Measurements from ENCODE around the gene TBC1D8.

The TBC1D8 gene

DNA sequence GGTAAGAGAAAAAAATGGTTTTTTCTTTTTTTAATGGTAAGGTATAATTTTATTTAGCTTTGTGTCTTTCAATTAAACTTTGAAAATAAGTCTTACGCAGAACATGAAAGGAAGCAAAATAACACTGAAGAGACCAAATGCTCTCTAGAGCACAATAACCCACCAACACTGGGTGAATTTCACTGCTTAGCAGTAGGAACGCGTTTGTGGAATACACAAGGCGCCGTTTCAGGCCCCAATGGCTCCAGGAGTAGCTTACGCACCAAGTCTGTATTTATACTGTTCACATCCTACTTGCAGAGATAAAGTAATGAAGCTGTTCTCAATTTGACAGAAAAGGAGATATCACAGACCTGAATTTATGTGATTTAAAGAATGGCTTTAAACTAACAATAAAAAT, 125.6 kb downstream of the TBC1D8 start:
- DNase-seq = no peak

DNA sequence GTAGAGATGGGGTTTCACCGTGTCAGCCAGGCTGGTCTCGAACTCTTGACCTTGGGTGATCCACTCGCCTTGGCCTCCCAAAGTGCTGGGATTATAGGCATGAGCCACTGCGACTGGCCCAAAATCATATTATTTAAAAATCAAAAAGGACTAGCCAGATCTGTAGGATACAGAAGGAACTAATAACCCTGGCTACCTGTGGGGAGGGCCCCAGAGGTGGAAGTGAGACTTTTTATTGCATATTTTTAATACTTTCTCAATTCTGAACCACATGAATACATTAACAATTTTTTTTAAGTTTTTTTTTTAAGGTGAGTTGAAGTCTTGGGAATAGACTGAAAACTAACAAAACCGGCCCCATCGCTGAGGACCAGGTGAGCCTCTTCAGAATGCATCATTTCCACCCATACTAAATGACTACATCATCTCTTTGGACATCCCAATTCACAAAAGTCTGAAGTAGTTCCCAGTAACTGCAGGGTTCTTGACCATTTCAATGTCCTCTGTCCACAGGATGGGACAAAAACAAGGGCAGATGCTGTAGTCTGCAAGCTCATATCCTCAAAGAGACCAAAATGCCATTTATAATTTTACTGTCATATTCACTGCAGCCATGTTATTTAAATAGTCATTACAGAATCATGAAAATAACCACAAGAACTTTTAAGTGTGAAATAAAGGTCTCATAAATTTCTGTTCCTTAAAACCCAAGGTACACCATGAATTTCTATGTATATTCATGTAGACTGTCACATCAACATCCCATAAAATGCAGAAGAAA, 127.7 kb downstream of the TBC1D8 start:
- no peak for DNase-seq

DNA sequence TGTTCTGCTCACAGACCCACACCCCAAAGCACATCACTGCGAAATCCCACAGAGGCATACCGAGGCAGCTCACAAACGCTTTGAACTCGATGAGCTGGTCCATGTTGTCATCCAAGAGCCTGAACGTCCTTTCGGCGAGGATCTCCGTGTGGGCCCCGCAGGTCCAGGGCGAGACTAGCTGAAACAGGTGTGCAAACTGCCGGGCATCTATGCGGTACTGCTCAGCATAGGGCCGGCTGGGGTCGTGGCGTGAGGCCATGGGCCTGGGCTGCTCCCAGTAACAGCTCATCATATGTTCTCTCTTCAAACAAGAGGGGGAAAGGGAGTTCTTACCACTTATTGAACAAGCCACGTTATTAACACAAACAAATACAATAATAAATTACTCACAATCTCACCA, 129.0 kb downstream of the TBC1D8 start:
- DNase-seq = no peak

DNA sequence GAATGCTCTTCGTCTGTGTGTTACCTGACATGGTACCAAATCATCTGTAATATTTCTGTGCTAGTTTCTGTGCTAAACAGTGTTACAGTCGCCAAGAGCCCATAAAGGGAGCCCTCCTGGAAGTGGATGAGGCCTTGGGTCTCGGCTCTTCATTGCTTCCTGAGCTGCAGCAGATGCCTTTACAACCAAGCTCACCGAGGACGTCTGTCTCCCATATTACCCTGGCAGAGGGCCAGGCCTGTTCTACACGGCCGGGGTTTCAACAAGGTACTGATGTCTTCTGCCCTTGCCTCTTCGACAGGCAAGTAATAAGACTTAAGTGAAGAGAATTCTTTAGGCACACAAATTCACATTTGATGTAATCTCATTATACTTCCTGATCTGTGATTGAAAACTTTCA, 132.2 kb downstream of the TBC1D8 start:
- no peak for DNase-seq

DNA sequence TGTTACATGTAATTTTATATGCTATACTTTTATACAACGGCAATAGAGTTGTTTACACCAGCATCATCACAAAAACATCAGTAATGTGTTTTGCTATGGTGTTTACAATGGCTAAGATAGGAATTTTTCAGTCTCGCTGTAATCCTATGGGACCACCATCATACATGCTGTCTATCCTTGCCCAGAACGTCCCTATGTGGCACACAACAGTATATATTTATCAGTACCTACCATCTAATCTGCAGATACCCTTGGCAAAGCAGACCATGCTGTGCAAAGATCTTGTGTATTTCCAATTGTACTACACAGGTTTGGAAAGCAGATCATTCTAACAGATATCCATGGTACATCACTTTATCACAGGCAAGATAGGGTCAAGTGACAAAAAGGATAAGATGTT, 133.8 kb downstream of the TBC1D8 start:
- no peak for DNase-seq

DNA sequence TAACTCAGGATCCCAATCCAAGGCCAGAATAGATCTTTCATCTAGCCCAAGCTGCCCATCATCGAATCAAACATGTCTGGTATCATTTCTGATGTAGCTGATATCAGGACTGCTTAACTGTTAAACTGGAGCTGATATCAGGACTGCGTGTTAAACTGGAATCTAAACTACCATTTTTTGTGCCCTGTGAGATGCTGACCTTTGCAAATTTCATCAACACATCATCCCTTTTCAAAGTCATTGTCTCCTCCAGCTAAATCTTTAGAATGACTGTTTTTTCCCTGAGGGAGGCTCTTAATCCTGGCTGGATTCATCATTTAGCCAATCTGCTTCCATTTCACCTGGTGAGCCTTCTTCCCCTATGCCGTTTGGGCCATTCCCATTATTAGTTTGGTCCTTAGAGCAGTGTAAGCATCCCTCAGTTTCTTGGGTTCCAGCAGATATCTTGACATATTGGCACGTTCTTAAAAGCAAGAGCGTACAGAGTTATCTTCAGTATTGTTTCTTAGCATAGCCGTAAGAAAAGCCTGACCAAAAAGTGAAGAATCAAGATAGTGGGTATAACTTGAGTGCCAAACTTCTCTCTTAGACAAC, 136.8 kb downstream of the TBC1D8 start:
- no peak for DNase-seq

DNA sequence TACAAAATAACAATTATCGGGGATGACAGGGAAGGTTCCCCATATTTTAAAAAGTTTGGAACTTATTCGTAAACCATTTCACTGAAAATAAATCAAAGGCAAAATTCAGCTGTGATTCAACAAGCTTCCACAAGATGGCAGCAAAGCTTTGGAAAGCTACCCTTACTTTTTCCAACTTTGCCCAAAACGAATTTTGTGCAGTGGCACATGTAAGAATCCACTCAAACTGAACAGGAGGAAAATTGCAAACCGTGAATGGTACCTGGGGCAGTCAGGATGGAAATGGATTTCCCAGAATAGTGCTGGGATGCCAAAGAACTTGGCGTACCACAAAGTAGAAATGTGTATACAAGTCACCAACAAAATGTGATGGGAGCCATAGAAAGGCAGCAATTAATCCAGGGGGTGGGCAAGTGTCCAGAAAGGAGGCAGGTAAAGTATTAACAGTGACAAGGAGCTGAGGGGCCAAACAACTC, 138.4 kb downstream of the TBC1D8 start:
- peak; percentile 44 for DNase-seq

DNA sequence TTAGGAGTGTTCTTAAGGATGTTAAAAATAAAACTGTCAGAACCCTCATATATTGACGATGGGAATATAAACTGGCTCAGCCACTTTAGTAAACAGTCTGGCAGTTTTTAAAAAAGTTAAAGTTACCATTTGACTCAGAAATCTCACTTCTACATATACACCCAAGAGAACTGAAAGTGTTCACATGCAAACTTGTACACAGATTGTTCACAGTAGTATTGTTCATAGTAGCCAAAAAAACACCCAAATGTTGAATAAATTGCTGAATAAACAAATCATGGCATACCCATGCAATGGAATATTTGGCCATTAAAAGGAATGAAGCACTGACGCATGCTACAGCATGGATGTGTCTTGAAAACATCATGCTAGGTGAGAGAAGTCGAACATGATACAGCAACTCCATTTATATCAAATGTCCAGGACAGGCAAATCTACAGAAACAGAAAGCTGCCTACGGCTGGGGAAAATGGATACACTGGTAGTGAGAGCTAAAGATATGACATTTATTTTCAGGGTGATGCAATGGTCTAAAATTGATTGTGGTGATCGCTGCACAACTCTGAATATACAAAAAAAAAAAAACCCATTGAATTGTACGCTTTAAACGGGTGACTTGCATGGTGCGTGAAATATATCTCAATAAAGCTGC, 139.0 kb downstream of the TBC1D8 start:
- no peak for DNase-seq

DNA sequence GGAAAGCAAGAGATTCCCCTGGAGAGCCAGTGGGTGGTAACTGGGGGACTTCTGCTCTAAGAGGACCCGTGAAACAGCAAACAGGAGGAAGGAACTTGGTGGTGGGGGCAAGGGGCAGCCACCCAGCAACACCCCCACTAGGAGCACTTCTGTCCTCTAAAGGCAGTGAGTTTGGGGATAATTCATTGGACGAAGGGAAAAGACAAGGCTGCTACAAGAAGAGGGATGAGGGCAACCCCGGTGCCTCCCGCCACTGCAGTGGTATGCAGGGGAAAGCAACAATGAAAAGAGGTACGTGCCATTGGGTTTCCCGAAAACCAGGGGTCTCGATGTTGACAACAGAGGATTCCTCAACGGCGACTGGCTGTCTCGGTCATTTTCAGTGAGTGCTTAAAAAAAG, 140.0 kb downstream of the TBC1D8 start:
- no peak for DNase-seq

DNA sequence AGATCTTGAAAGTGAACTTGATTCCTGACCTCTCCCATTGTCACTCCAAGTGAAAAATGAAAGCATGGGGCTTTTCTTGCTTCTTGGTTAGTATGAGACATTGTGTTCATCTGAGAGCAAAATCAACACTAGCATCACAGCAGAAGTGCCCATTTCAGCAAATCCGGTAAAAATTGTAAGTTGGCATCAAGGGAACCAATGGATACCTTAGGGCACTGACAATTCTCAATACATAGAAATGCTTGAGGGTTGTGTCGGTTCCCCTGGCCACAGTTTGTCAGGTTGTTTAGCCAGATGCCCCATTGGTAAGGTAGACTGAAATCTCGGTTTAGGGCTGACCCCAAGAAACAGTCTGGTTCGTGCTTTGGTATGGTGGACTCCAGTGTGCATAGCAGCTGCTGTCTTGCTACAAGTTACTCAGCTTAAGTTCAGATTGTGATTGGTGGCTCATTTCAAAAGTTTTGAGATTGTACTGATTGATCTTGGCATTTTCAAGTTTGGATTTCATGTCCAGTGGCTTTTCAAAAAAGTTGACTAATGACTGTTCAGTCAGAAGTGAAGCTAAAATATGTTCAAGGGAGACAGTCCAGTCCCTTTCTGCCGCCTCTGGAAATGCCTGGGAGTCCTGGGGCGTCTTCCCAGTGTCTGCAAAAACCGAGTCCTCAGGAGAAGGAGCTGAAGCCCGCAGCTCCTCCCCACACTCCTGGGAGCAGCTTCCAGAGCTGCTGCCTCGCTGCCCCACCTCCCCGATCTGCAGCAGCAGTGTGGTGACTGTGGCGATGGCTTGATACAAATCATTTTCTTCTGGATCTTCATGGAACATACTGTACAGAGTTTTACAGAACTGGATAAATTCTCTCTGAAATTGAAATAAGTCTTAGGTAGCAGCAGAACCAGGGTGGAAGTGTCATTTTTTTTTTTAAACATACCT, 143.5 kb downstream of the TBC1D8 start:
- no peak for DNase-seq

DNA sequence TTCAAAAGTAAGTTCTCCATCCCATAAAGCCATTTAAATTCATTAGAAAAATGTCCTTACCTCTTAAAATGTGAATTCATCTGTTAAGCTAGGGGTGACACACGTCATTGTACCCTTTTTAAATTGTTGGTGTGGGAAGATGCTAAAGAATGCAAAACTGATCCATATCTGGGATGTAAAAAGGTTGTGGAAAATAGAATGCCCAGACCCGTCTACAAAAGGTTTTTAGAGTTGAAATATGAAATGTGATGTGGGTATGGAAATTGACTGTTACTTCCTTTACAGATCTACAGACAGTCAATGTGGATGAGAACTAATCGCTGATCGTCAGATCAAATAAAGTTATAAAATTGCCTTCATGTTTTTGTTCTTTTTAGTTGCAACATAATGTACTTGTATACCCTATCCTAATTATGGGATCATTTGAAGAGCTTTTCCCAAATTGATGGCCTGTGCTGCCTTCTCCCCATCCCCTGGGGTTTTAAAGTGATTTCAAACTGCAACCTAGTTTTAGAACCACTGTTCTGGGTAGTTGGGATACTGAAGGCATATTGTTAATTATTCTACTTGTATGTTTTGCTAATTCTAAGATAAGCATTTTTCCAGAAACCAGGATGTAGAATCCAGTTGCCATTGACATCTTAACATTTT, 145.0 kb downstream of the TBC1D8 start:
- DNase-seq = no peak

DNA sequence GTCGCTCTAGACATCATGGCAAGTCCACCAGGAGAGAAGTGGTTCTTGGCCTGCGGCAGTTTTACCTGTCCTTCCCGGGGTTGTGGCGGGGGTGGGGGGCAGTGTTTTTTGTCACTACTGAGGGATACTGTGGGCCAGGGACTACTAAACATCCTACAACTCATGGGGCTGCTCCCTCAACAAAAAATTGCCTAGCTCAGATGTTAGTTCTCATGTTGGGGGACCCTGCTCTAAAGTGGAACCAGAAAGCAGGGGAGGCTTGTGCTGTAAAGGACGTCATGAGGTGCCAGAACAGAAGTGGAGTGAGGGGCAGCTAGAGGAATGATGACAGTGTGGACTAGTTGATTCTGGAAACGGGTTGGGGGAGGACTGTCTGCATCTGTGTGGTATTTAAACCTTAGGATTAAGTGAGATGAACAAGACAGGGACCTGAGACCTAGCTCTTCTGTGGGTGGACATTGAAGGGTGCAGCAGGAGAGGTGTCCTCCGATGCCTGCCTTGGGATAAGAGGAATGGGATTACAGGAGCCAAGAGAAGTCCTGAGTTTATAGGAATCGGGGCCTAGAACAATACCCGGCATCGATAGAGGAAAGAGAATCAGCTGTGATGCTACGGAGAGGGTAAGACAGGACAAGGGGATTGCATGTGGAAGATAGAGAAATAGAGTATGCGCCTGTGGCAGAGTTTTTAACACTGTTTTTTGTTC, 146.4 kb downstream of the TBC1D8 start:
- DNase-seq = no peak

DNA sequence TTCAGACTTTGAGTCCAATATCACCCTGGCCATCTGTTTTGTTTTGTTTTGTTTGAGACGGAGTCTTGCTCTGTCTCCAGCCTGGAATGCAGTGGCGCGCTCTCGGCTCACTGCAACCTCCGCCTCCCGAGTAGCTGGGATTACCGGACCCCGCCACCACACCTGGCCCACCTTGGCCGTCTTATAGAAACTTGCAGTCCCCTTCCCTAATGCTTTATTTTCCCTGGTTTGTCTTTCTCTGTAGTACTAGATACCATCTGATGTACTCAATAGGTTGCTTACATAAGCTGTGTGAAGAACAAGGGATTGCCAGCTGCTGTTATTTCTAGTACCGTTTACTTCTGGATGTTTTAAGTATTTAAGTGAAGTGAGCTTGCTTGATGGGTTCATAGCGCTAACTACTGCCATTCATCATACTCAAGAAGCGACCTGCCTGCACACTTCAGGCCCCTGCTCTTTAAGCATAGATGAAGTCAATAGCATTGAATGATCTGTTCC, 147.9 kb downstream of the TBC1D8 start:
- no peak for DNase-seq

DNA sequence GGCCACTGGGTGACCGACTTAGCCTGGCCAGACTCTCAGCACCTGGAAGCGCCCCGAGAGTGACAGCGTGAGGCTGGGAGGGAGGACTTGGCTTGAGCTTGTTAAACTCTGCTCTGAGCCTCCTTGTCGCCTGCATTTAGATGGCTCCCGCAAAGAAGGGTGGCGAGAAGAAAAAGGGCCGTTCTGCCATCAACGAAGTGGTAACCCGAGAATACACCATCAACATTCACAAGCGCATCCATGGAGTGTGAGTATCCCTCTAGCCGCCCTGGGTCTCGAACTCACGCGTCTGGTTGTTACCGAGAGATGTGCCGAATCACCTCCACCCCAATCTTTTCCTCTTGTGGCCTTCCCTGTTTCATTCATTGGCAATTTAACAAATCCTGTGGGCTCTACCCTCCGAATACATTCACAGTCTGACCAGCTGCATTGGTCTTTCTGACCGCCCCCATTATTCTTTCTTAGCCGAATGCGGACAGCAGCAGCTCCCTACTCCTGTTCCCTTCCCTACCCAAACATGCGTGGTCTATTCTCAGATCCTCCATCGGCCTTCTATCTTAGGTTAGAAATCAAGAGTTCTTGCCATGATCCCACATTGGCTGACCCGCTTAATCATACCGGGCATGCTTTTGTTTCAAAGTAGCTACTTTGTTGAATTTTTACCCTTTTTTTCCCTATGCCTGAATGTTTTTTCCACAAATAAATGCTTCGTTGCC, 148.5 kb downstream of the TBC1D8 start:
- peak; percentile 21 for DNase-seq

DNA sequence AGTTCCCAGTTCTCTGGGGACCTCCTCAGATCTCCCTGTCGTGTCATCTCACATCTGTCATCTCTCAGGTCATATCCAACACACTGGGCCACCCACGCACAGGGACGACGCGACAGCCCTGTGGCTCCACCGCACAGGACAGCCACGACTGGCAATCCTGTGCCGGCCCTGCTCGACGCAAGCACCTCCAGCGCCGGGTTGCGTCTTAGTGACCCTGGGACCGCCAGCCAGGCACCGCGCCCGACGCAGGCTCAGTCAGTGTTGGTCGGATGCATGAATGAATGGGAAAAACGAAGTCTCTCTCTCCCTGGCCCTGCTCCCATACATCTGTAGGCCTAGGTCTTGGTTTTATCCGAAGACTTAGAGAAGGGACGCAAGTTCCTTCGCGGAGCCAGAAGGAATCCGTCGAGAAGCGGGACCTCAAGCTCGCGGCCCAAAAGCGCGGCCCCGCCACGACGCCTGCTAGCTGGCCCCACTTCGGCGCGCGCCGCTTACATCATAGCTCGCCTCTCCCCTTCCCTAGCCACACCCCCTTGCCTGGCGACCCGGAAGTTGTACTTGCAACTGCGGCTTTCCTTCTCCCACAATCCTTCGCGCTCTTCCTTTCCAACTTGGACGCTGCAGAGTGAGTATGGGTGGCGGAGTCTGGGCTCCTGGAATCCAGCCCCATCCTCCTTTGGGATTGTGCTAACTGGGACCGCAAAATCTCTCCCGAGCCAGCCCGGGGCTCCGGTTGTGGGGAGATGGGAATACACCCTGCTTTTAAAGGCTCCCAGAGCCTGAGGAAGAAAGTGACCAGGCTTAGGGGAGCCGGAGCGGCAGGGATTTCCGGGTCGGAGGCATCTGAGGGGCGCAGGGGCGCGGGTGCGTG, 149.3 kb downstream of the TBC1D8 start, which contains the start of gene RPL31:
Gene RPL31 (plus strand): TSS at position 599 of the 871 bp plus-strand sequence. CDS start 413 bp downstream, outside the sequence.
- peak; percentile 97 for DNase-seq

DNA sequence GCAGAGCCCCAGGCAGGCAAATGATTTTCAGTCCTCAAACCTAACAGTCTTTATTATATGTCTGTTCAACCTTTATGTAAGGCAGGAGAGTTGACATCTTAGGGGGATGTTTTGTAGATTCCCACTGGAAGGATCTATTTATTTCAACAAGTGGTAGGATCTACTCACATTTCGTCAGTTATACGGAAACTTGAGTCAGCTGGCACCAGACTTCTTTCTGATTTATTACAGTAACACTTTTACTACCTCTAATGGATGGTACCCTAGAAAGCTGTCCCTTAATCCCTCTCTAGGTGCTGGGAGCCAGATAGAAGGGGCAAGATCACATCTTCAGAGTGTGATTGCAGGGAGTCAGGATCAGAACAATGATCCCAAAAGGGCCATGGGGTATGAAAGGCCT, 151.2 kb downstream of the TBC1D8 start:
- no peak for DNase-seq

DNA sequence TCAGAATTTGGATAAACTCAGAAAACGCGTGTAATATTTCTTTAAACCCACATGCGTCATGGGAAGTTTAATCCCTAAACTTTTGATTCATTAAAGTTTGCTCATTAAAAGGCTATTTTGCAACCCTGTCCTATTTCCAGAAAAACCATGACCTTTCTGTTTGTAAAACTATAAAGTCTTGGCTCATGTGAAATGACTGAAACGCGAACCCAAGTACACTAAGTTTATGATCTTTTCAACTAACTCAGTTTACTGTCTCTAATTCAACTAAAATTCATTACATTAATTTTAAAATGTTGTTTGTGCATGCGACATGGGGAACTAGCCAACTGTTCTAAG, 153.0 kb downstream of the TBC1D8 start:
- DNase-seq = no peak

DNA sequence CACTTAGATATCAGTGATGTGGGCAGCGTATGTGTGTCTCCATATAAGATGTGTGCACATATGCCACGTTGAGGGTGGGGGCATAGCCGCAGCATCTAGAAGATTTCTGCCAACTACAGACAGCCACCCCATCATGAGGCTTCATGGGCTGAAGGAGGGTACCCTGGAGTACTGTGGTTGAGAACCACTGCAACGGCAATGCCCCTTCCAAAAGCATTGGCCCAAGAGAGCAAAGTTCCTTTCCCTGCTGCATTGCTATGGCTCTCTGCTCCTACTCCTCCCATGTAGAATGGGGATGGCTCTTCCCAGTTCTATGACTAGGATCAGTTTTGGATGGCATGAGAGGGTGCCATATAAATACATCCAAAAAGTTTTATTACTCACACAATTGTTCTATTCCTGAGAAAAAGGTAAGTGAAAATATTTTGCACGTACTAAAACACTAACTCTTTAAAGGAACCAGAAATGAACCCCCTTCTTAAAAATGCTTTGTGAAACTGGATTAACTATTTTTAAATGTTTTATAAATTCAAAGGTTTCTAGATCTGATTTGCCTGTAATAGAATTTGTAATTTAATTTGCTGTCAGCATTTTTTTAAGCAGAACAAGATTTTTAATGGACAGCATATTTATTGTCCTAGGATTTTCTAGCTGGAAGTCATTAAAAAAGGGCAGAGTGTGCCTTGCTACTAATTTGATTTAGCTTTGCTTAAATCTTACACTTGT, 153.5 kb downstream of the TBC1D8 start:
- DNase-seq = no peak
